Loucy (cell line): ENCODE results near the gene PLXNA2.

ENCODE experiments used
- H2AFZ ChIP-seq: fragments of 200-600 bp; sonication (generic); 2 replicates; pipeline ENCODE4 v1.6.0; 2016; ENCODE audit warnings: antibody characterized with exemption, mild to moderate bottlenecking, low read length, moderate library complexity
- H3F3A ChIP-seq: fragments of 200-600 bp; 2 replicates; pipeline ENCODE4 v1.6.0; 2016; ENCODE audit warnings: antibody characterized with exemption, low read depth, mild to moderate bottlenecking
- H3K27me3 ChIP-seq: fragments of 200-600 bp; sonication (generic); 2 replicates; pipeline ENCODE4 v1.6.1; 2014; ENCODE audit warnings: low read length, mild to moderate bottlenecking; ENCODE audit not compliant: insufficient read depth, poor library complexity, severe bottlenecking
- H3K36me3 ChIP-seq: fragments of 200-600 bp; sonication (generic); 2 replicates; pipeline ENCODE4 v1.6.1; 2016; ENCODE audit warnings: low read length; ENCODE audit not compliant: insufficient read depth
- H3K4me1 ChIP-seq: fragments of 200-600 bp; sonication (generic); 2 replicates; pipeline ENCODE4 v1.5.1; 2014; ENCODE audit warnings: low read length, mild to moderate bottlenecking; ENCODE audit not compliant: insufficient read depth, poor library complexity, severe bottlenecking
- H3K4me2 ChIP-seq: fragments of 200-600 bp; sonication (generic); 2 replicates; pipeline ENCODE4 v1.6.0; 2014; ENCODE audit warnings: antibody characterized with exemption, low read length, low read depth, mild to moderate bottlenecking; ENCODE audit not compliant: poor library complexity, severe bottlenecking
- H3K4me3 ChIP-seq: fragments of 200-600 bp; sonication (generic); 2 replicates; pipeline ENCODE4 v1.5.1; 2014; ENCODE audit warnings: low read length, mild to moderate bottlenecking, mixed read lengths; ENCODE audit not compliant: poor library complexity, severe bottlenecking
- H3K79me2 ChIP-seq: fragments of 200-600 bp; sonication (generic); 2 replicates; pipeline ENCODE4 v1.6.1; 2014; ENCODE audit warnings: low read length; ENCODE audit not compliant: insufficient read depth
- H3K9ac ChIP-seq: fragments of 200-600 bp; sonication (generic); 2 replicates; pipeline ENCODE4 v1.6.0; 2014; ENCODE audit warnings: mild to moderate bottlenecking, low read depth, low read length, moderate library complexity; ENCODE audit not compliant: poor library complexity, severe bottlenecking
- H3K9me2 ChIP-seq: fragments of 200-600 bp; sonication (generic); replicated peaks from 2 replicates; pipeline ENCODE4 v1.6.1; 2016; ENCODE audit warnings: low read depth, low read length, mixed read lengths
- H3K9me3 ChIP-seq: fragments of 200-600 bp; sonication (generic); 2 replicates; pipeline ENCODE4 v1.6.1; 2014; ENCODE audit warnings: mild to moderate bottlenecking, antibody characterized with exemption, low read length, low read depth; ENCODE audit not compliant: insufficient read depth
- H4K20me1 ChIP-seq: fragments of 200-600 bp; sonication (generic); 2 replicates; pipeline ENCODE4 v1.6.0; 2014; ENCODE audit warnings: antibody characterized with exemption, low read length, mild to moderate bottlenecking; ENCODE audit not compliant: insufficient read depth, poor library complexity, severe bottlenecking
- CTCF ChIP-seq: fragments of 200-600 bp; sonication (generic); conservative IDR thresholded peaks from 2 replicates; pipeline ENCODE4 v1.5.1; 2014; ENCODE audit warnings: mild to moderate bottlenecking, antibody characterized with exemption, low read length
- EZH2phosphoT487 ChIP-seq: fragments of 200-600 bp; IDR thresholded peaks from 2 replicates; pipeline ENCODE4 v1.6.1; 2018; ENCODE audit warnings: antibody characterized with exemption, mild to moderate bottlenecking, moderate library complexity, borderline replicate concordance

Gene PLXNA2

GRCh38 chr1:208174200-208174599 lies 70.0 kb downstream of the PLXNA2 start:
- no peaks in the 10 kb centered on the region for H3K36me3 ChIP-seq
- no peaks in the 10 kb centered on the region for H3K9me3 ChIP-seq
- no peaks in the 10 kb centered on the region for H3K9me2 ChIP-seq
- no peaks in the 10 kb centered on the region for H3F3A ChIP-seq
- H4K20me1 ChIP-seq, result no peaks in the 10 kb centered on the region
- H3K27me3 ChIP-seq, result no peaks in the 10 kb centered on the region
- peaks cover 29% of the 10 kb centered on the region for H3K4me1 ChIP-seq
- H3K4me3 ChIP-seq, result no peak overlapping the region
- no peaks in the 10 kb centered on the region for H3K79me2 ChIP-seq
- H3K4me2 ChIP-seq, result no peak overlapping the region
- no peak overlapping the region for H3K9ac ChIP-seq
- no peak overlapping the region for H2AFZ ChIP-seq
- no peak for TF ChIP-seq CTCF

GRCh38 chr1:208173749-208174148 lies 70.4 kb downstream of the PLXNA2 start:
- no peak overlapping the region for H2AFZ ChIP-seq
- no peaks in the 10 kb centered on the region for H3K79me2 ChIP-seq
- H3K4me2 ChIP-seq, result no peak overlapping the region
- H3F3A ChIP-seq, result no peaks in the 10 kb centered on the region
- H3K4me3 ChIP-seq, result no peak overlapping the region
- TF ChIP-seq EZH2phosphoT487 (no peak), CTCF (no peak)
- no peaks in the 10 kb centered on the region for H3K36me3 ChIP-seq
- no peaks in the 10 kb centered on the region for H3K9me2 ChIP-seq
- peaks cover 29% of the 10 kb centered on the region for H3K4me1 ChIP-seq
- H3K9ac ChIP-seq, result no peak overlapping the region
- H4K20me1 ChIP-seq, result no peaks in the 10 kb centered on the region
- no peaks in the 10 kb centered on the region for H3K9me3 ChIP-seq
- H3K27me3 ChIP-seq, result no peaks in the 10 kb centered on the region

GRCh38 chr1:208172423-208173145 lies 71.6 kb downstream of the PLXNA2 start:
- Histone ChIP-seq H3K9ac (no peak overlapping the region), H2AFZ (peak overlapping the region; percentile 9; the same call in 1 of the 2 replicates), H3K36me3 (no peaks in the 10 kb centered on the region), H3K9me3 (no peaks in the 10 kb centered on the region), H3K4me3 (peak overlapping the region; percentile 7), H3K9me2 (no peaks in the 10 kb centered on the region), H3K4me2 (peak overlapping the region; percentile 43), H3F3A (no peaks in the 10 kb centered on the region), H4K20me1 (no peaks in the 10 kb centered on the region), H3K79me2 (no peaks in the 10 kb centered on the region), H3K27me3 (no peaks in the 10 kb centered on the region), H3K4me1 (peaks cover 29% of the 10 kb centered on the region)
- TF ChIP-seq EZH2phosphoT487 (no peak), CTCF (0 out of 2 replicates have a peak, but pooled peaks have one; percentile 8)
